CD4-positive, alpha-beta T cell treated with Interleukin-17A for 4 hours (primary cell): ENCODE results near the gene CRADD.
"Not testable (repeated sequence)": the region's sequence is repeated elsewhere in the genome, so short reads cannot be mapped to it uniquely, and the experiment has no call there.

Experiments used
- DNase-seq: peaks from one replicate; pipeline ENCODE4 v3.0.0-alpha.2; 2020; ENCODE audit warnings: mixed read lengths

CRADD gene

DNA sequence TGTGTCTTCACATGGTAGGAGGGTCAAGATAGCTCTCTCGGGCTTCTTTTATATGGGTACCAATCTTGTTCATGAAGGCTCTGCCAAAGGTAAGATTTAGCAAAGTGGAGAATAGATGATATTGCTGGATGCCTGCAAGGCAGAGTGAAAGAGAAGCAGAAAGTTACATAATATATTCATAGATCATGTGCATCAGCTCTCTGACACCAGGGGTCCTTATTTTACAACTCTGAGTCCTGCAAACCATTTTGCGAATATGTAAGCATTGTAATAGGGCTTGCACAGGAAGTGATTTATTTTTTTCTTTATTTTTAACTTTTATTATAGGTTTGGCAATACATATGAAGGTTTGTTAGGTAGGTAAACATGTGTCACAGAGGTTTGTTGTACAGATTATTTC lies 31.8 kb downstream of the CRADD start:
- no peak for DNase-seq

DNA sequence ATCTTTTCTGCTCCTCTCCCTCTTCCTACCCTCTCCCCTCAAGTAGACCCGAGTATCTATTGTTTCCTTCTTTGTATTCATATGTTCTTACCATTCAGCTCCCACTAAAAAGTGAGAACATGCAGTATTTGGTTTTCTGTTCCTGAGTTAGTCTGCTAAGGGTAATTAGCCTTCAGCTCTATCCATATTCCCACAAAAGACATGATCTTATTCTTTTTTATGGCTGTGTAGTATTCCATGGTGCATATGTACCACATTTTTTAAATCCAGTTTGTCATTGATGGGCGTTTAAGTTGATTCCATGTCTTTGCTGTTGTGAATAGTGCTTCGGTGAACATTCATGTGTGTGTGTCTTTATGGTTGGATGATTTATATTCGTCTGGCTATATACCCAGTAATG lies 32.2 kb downstream of the CRADD start:
- no peak for DNase-seq

DNA sequence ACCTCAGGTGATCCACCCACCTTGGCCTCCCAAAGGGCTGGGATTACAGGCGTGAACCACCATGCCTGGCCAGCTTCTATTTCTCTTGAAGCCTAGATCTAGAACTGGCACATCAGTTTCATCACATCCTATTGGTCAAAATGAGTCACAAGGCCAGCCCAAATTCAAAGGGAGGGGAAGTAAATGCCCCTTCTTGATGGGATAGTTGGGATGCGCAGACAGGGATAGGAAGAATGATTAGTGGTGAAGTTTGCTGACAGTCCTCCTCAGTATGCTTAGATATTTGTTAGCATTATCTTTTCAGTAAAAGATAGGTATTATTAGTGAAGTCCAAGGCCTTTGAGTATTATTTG lies 33.4 kb downstream of the CRADD start:
- DNase-seq: no peak

DNA sequence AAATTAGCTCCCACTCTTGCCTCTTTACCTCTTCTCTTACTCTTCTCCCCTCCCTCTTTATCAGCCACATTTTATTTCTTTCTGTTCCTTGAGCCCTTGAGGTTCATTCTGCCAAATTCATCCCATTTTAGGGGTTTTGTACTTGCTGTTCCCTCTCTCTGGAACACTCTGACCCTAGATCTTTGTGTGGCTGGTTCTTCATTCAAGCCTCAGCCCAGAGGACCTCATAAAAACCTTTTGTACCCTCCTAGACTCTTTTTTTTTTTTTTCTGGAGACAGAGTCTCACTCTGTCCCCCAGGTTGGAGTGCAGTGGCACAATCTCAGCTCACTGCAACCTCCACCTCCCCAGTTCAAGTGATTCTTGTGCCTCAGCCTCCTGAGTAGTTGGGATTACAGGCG lies 34.3 kb downstream of the CRADD start:
- DNase-seq: not testable (repeated sequence)

DNA sequence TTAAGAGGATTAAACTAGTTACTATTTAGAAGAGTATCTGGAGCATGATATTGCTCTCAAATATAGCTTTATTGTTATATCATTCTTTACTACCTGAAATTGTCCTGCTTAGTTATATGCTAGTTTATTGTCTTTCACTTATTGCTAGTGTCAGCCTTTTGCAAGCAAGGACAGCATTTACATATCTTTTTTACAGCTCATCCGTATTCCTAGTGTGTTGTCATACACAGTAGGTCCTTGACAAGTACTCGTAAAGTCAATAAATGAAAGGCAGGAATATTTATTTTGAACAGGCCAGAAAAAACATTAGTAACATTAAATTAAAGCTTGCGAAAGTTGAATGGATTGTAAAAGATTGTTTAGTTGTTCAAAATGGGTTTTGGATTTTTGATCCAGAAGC lies 35.0 kb downstream of the CRADD start:
- no peak for DNase-seq

DNA sequence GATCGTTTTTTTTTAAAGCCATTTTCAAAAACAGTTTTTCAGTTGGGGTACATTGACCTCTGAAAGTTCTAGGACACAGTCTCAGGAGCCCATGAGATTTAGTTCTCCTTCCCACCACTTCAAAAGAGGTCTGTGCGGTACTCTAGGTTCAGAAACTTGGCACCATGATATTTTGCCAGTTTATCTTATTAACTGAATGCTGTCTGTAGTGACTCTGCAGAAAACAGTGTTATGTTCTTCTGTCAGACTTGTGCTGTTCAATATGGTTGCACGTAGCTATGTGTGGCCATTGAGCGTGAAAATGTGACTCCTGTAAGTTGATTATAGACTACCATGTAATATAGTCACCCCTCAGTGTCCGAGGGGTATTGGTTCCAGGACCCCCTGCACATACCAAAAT lies 35.9 kb downstream of the CRADD start:
- DNase-seq: no peak

DNA sequence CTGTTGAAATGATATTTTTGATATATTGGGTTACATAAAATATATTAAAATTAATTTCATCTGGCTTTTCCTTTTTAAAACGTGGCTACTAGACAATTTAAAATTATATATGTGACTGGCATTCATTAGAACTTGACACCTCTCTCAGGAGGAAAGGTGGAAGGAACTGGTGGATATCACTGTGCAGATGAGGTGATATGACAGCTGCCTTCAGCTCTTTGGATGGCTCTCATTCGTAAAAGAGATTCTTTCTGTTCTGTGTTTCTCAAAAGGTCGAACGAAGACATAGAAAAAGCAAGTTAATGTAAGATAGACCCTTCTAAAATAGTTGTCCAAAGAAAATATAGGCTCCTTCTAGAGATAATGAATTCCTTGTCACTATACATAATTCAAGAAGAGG lies 36.6 kb downstream of the CRADD start:
- DNase-seq: no peak

DNA sequence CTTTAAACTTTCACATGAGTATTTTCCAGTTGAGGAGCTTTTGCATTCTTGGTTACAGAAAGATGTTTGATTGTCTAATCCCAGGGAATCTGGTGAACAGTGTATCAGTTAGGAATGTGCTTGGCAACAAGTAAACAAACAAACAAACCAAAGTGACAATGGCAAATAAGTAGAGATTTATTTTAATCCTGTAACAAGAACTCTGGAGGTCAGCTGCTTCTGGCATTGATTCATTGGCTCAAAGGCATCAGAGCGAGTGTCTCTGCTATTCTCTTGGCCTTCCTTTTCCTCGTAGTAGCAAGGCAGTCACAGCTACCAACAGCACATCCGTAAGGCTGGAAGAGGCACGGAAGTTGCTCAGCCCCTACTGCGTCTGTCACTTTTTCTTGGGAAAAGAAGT lies 37.2 kb downstream of the CRADD start:
- DNase-seq: no peak

DNA sequence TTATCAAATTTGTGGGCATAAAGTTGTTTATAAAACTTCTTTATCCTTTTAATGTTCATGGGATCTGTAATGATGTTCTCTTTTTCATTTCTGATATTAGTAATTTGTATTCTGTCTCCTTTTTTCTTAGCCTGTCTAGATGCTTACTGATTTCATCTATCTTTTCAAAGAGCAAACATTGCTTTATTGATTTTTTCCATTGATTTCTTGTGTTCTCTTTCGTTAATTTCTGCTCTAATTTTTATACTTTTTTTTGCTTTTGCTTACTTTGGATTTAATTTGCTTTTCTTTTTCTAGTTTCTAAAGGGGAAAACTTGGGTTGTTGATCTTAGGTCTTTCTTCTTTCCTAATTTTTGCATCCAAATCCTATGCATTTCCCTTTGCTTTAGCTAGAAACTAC lies 42.5 kb downstream of the CRADD start:
- DNase-seq: no peak

DNA sequence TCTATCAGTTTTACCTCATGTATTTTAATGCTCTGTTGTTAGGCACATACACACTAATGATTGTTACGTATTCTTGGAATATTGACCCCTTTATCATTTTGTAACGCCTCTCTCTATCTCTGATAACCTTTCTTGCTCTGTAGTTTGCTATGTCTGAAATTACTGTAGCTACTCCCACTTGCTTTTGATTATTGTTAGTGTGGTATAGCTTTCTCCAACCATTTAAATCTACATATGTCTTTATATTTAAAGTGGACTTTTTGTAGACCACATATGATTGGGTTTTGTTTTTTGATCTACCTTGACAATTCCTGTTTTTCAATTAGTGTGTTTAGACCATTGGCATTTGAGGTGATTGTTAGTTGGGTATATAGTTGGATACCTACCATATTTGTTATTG lies 43.4 kb downstream of the CRADD start:
- DNase-seq: no peak

DNA sequence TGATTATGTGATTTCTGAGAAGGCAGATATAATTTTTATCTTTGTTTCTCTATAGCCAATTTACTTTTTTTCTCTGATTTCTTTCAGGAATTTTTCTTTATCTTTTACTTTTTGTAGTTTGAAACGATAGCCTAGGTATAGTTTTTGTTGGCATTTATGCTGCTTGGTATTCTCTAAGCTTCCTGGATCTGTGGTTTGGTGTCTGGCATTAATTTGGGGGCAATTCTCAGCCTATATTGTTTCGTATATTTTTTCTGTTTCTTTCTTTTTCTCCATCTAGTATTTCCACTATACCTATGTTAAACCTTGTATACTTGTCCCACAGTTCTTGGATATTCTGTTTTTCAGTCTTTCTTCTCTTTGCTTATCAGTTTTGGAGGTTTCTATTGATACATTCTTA lies 45.0 kb downstream of the CRADD start:
- DNase-seq: no peak

DNA sequence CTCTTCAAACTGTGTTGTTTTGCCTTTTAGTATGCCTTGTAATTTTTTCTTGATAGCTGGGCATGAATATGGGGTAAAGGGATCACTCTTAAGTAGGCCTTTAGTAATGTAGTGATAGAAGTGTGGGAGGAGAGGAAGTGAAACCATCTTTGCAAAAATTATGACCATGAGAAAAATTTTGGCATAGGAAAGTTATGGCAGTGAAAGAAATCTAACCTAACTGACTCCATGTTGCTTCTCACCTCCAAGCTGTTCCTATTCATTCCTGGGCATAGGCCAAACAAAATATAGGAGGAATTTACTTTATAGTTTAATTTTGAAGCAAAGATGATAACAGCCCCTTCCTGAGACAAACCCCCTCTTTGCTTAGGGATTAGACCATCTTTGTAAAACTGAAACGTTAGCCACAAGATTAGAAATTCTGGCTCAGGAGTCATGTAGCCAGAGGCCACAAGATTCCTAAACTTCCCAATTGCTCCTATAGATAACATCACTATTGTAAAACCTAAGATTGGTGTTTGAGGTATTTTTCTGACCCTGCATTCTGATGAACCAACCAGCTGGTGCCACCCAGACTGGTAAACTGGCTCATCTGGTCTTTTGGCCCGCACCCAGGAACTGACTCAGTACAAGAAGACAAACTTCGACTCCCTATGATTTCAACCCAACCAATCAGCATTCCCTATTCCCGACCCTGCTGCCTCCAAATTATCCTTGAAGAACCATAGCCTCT lies 45.8 kb downstream of the CRADD start:
- DNase-seq: no peak

DNA sequence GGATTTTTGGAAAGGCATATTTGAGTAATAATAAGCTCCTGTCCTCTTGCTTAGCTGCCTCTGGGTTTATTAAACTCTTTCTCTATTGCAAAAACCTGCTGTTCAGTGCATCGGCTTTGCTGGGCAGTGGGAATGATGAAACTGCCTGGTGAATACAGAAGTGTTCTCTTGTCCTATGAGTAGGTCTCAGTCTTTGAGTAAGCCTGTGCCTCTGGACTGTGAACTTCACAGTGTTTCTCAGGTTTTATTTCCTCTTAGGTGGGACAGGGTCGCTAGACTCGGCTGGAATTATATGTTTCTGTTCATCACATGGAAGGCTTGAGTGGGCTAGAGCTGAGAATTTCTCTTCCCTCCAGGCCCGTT lies 46.4 kb downstream of the CRADD start:
- no peak for DNase-seq

DNA sequence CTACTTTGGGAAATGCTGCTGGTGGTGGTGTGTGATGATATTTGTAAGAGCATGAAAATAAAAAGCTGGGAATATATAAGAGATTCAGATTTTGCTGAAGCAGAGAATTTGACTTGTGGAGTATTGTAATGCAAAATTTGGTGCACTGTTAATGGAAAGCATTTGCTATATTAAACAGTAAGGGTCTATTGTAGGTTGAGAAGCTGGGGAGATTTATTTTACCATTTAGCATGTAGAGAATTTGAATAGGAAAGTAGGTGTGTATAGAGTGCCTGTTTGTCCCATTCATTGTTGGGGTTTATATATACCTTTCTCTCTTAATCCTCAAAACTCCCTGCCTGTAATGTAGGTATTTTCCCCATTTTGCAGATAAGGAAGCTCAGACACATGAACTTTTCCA lies 48.4 kb downstream of the CRADD start:
- DNase-seq: no peak

DNA sequence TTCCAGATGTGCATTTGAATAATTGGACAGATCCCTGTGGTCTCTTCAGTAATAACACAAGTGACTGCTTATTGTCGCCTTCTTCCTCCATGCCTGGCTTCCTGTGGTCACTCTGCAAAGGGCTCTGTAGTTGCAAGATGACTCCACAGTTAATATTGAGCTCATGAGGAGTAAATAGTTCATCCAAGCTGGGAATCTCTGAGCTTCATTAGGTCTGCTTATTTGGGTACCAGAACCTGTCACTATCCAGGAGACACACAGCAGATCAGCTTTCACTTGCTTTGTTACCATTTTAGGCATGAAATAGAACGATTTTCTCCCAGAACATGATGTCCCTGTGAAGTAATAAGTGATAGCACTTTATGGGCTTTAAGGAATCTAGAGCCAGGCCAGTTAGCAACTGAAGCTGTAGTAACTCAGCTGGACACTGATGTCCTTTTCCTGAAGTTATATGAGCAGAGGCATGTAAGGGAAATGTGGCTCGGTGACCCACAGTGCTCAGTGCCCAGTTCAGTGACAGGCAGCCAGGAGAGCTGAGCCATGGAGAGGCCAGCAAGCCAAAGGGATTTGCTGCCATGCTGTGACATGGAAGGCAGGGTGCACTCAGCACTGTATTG lies 50.1 kb downstream of the CRADD start:
- no peak for DNase-seq

DNA sequence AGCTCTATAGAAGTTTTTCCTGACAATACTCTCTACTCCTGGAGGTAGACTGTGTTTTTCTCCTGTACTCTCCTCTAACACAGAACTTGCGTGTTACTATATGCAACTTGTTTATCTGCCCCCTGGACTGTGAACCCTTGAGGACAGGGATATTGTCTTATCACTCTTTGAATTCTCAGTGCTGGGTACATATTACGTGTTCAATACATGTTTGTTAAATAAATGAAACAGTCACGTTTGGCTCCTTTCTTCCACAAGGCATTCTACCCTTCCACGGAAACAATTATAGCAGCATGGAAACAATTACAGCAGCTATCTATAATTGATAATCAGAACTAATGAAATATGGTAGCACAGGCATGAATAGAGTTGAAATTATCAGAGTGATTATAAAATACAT lies 50.7 kb downstream of the CRADD start:
- DNase-seq: no peak

DNA sequence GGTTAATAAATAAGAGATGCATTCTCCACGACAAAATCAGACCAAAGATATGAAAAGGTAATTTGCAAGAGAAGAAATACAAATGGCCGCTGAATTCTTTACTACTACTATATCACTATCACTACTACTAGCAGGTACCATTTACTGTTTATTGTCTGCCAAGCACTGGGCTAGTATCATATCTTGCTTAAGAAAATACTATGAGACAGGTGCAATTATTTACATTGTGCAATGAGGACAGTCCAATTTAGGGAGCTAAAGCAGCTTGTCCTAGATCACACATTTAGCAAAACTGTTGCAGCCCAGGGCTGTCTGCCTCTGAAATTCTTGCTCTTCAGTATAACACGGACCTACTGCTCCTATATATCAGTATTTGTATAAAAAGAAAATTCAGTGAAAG lies 52.8 kb downstream of the CRADD start:
- DNase-seq: no peak

DNA sequence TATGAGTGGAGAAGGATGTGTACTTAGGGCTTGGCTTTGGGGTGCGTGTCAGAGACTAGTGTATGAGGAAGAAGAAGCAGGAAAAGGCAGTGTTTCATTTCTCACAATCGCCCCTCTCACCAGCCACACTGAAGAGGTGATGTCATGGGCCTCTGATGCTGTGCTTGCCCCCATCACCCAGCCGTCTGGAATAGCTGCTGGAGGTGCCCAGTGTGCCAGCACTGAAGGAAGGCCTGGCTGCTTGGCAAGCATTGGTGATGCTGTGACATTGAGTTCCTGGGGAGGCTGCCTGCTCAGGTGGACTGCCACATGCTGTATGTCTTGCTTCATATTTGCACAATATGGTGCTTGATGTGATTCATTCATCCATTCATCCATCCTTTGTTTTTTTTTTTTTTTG lies 56.2 kb downstream of the CRADD start:
- DNase-seq: no peak

DNA sequence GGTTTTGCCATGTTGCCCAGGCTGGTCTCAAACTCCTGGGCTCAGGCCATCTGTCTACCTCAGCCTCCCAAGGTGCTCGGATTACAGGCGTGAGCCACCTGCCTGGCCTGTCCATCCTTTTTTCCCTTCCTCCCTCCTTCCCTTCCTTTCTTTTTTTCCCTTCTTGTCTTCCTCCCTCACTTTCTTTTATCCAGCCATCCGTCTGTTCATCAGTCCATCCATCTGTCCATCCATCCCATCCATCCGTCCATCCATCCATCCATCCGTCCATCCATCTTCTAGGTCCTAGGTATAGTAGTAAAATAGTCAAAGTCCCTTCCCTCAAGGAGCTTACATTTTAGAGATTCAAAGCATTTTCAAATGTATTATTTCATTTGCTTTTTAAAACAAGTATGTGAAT lies 56.8 kb downstream of the CRADD start:
- no peak for DNase-seq

DNA sequence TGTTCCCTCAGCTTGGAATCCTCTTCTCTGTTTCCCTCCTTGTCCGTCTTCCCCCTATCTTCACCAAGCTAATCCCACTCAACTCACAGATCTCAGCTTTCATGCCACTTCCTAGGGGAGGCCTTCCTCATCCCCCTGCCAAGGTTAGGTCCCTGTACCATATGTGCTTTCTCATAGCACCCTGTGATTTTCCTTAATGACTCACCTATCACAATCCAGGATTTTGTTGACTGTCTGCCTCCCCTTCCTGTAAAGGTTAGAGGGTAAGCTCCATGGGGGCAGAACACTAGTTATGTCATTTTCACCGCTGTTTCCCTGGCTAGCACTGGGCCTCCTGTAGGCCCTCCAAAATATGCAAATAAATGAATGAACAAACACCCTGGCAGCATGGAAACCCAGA lies 57.6 kb downstream of the CRADD start:
- DNase-seq: no peak

DNA sequence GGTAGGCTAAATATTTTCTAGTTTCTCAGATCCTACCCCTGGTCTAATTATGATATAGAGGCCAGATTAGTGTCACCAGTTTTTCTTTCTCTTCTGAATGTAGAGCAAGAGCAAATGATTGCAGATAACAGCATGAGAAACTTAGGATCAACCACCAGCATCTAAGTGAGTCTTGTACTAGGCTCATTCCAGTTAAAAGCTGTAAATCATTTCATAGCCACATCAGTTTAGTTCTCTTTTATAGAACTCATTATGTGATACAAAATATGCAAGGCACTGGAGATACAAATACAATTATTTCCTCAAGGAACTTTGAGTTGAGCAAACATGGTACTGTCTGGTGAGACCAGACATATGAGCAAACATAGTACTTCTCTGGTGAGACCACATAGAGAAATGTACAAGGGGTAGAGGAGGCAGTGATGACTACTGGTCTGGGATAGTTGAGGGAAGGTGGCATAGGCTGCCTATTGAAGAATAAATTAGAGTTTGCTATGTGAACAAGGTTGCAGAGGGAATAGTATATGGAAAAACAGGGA lies 59.5 kb downstream of the CRADD start:
- DNase-seq: no peak

DNA sequence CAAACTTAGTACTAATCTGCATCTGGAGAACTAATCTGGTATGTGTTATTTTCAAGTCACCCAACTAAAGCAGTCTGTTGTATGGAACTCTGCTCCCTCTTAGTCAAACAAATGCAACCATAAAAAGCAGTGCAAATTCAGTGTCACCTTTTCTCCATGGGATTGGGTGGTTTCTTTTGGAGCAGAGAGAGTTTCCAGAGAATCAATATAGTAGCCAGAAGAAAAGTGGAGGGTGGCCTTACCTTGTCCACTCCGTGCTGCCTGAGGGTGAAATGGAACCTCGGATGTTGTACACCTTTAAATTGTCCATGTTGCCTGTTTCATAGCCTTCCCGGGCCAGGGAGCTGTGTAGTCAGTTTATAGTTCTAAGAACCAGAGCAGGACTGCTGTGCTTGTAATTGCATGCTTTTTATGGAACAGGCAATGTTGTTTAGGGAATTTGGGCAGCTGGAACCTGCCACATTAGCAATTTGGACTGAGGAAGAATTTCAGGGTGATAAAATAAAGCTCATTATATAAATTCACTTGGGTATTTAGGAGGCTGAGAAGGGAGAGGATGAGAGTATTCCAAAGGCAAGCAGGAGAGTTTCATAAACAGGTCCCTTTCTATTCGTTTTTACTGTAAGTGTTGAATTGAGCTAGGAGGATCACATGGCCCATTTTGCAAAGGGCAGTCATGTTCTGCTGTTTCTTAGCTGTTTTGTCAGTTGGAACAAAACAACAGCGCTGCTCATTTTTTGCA lies 60.5 kb downstream of the CRADD start:
- DNase-seq: no peak

DNA sequence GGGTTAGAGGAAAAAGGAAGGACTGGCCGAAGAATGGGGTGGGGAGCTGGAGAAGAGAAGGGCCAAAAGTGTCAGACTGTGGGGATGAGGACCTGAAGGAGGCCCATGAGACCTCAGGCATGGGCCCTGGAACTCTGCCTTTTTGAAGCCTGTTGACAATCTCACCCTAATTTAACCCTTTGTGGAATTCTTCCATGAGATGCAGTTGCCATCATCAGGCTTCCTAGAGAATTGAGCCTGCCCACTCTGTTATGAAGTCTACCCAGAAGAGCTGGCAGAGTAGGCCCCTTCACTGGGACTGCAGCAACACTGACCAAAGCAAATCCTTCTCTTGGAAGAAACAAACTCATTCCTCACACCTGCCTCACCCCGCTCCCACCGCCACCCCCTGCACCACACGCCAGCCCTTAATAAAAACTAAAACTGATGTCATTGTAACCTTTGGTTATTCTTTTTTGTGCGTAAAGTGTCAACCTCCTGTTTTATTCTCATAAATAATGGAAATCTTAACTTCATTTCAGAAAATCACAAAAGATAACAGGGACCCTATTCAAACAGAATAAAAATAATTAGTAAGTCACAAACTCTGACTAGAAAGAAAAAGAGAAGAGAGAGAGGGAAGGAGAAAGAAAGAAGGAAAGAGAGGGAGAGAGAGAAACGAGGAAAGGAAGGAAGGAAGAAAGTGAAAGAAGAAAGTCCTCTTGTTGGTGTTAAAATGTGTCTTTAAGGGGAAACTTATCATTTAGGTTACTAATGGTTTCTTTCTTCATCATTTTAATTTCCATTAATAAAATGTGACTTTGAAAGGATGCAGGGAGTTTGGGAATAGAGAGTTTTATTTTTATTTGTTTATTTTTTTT lies 61.3 kb downstream of the CRADD start:
- DNase-seq: no peak
